GM12878 (cell line): Measurements from ENCODE around the gene ALAS1. TPM values are rescaled to one million over a fixed set of nuclear protein-coding genes. Genes with fewer than 3 reads are reported as not detected.

Experiments used
- ATF7 ChIP-seq: fragments of 450-650 bp; IDR thresholded peaks from 2 replicates; pipeline ENCODE4 v1.6.1; 2016; ENCODE audit warnings: low read depth, mild to moderate bottlenecking
- BACH1 ChIP-seq: fragments of 450-650 bp; IDR thresholded peaks from 2 replicates; pipeline ENCODE4 v1.6.1; 2017; ENCODE audit warnings: mild to moderate bottlenecking, borderline replicate concordance
- CTCF ChIP-seq, 3 experiments: IDR thresholded peaks in 2 of 3; conservative IDR thresholded peaks in 1 of 3; 2 replicates each; pipeline ENCODE4 v1.5.1; 2011; ENCODE audit warnings: low read depth in 3 of 3, low read length in 3 of 3, mild to moderate bottlenecking in 3 of 3, control low read depth in 2 of 3, moderate library complexity in 2 of 3, inconsistent platforms in 1 of 3, mixed read lengths in 1 of 3; ENCODE audit not compliant: control insufficient read depth in 2 of 3, insufficient read depth in 1 of 3; ENCODE audit errors: extremely low read depth in 1 of 3
- GATAD2B ChIP-seq: fragments of 450-650 bp; conservative IDR thresholded peaks from 2 replicates; pipeline ENCODE4 v1.6.1; 2017; ENCODE audit warnings: low read depth, mild to moderate bottlenecking, moderate library complexity
- HSF1 ChIP-seq: fragments of 150-350 bp; IDR thresholded peaks from 2 replicates; pipeline ENCODE4 v1.6.1; 2014; ENCODE audit warnings: mild to moderate bottlenecking, low read depth, low read length
- MTA2 ChIP-seq: fragments of 450-650 bp; IDR thresholded peaks from 2 replicates; pipeline ENCODE4 v1.6.1; 2016; ENCODE audit warnings: low read depth, mild to moderate bottlenecking, moderate library complexity
- MYB ChIP-seq: fragments of 150-350 bp; IDR thresholded peaks from 2 replicates; pipeline ENCODE4 v1.6.1; 2014; ENCODE audit warnings: mild to moderate bottlenecking, low read depth, low read length, borderline replicate concordance
- PKNOX1 ChIP-seq: fragments of 450-650 bp; IDR thresholded peaks from 2 replicates; pipeline ENCODE4 v1.6.1; 2016; ENCODE audit warnings: mild to moderate bottlenecking
- POLR2AphosphoS5 ChIP-seq: IDR thresholded peaks from 2 replicates; pipeline ENCODE4 v1.6.1; 2011; ENCODE audit warnings: mild to moderate bottlenecking, low read length, inconsistent platforms
- POU2F2 ChIP-seq: IDR thresholded peaks from 3 replicates; pipeline ENCODE4 v1.6.1; 2011; ENCODE audit warnings: low read depth, mild to moderate bottlenecking, low read length, borderline replicate concordance
- RB1 ChIP-seq: fragments of 450-650 bp; formaldehyde crosslinking; IDR thresholded peaks from 2 replicates; pipeline ENCODE4 v1.6.1; 2017; ENCODE audit warnings: mild to moderate bottlenecking, borderline replicate concordance
- RELB ChIP-seq: fragments of 450-650 bp; IDR thresholded peaks from 2 replicates; pipeline ENCODE4 v1.6.1; 2017; ENCODE audit warnings: low read depth, mild to moderate bottlenecking, moderate library complexity
- SPI1 ChIP-seq: IDR thresholded peaks from 2 replicates; pipeline ENCODE4 v1.6.1; 2011; ENCODE audit warnings: low read depth, mild to moderate bottlenecking, low read length, moderate library complexity, borderline replicate concordance; ENCODE audit not compliant: insufficient read depth
- ZBTB33 ChIP-seq: fragments of 450-650 bp; IDR thresholded peaks from 2 replicates; pipeline ENCODE4 v1.6.1; 2017; ENCODE audit warnings: mild to moderate bottlenecking
- ZNF687 ChIP-seq: fragments of 450-650 bp; IDR thresholded peaks from 2 replicates; pipeline ENCODE4 v1.6.1; 2017; ENCODE audit warnings: mild to moderate bottlenecking, moderate library complexity
- polyA plus RNA-seq, 11 experiments: library from polyadenylated mRNA; depleted of rRNA in 4 of 11; unstranded in 6 of 11; stranded (reverse) in 5 of 11; fragments of >200 nt; fragmentation: Nextera tagmentation in 4 of 11; fragmentation: Illumina TruSeq in 1 of 11; extraction: Ambion mirVana in 4 of 11; extraction: Trizol in 1 of 11; gene quantifications; 1 replicate in 1 of 11; 2 replicates in 10 of 11; pipeline versions ENCODE4 v1.2.1 to v1.2.3, GENCODE V29; 2011 to 2016; ENCODE audit warnings: inconsistent platforms in 2 of 11, missing spikeins in 2 of 11, low read depth in 1 of 11
- total RNA-seq, 4 experiments: library from RNA; depleted of rRNA in 3 of 4; stranded (reverse); fragments of >200 nt in 3 of 4; fragmentation: Illumina TruSeq in 1 of 4; extraction: Trizol in 1 of 4; gene quantifications; 2 replicates each; pipeline versions ENCODE4 v1.2.1 to v1.2.3, GENCODE V29; 2013 to 2021

Gene ALAS1
- total and polyA plus RNA-seq, 10 of the 15 experiments (the other 5 are each of a cell fraction or from before 2014, with no cell fraction given), result 69.9 to 115 (median 94.1) TPM

GRCh38 chr3:52238761-52239701 is 41.1 kb downstream of the ALAS1 start, which contains the start of gene TWF2 (continued):
- TF ChIP-seq ATF7 (no peak), SPI1 (no peak), RELB (peak; percentile 42; the same call in 1 of the 2 replicates), MYB (no peak), BACH1 (peak; percentile 95), POU2F2 (0 out of 3 replicates have a peak, but pooled peaks have one; percentile 30), ZBTB33 (no peak), PKNOX1 (peak; percentile 84), POLR2AphosphoS5 (peak; percentile 83; the same call in 1 of the 2 replicates), ZNF687 (peak; percentile 61), RB1 (peak; percentile 58; the same call in 1 of the 2 replicates), CTCF (IDR thresholded peaks at IDR 0.05 in 2 of 3, conservative IDR thresholded peaks at IDR 0.05 in 1 of 3; ENCODE audit: control insufficient read depth in 2 of 3, extremely low read depth in 1 of 3, insufficient read depth in 1 of 3, low read depth in 3 of 3, low read length in 3 of 3) (peak; percentile 43 to 49 (median 43)), GATAD2B (peak; percentile 97), MTA2 (peak; percentile 35; the same call in 1 of the 2 replicates), HSF1 (no peak)
